ENCODE data around the gene RALGAPA2.

- TF ChIP-seq, protein P1, sequence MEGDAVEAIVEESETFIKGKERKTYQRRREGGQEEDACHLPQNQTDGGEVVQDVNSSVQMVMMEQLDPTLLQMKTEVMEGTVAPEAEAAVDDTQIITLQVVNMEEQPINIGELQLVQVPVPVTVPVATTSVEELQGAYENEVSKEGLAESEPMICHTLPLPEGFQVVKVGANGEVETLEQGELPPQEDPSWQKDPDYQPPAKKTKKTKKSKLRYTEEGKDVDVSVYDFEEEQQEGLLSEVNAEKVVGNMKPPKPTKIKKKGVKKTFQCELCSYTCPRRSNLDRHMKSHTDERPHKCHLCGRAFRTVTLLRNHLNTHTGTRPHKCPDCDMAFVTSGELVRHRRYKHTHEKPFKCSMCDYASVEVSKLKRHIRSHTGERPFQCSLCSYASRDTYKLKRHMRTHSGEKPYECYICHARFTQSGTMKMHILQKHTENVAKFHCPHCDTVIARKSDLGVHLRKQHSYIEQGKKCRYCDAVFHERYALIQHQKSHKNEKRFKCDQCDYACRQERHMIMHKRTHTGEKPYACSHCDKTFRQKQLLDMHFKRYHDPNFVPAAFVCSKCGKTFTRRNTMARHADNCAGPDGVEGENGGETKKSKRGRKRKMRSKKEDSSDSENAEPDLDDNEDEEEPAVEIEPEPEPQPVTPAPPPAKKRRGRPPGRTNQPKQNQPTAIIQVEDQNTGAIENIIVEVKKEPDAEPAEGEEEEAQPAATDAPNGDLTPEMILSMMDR (IDR thresholded peaks at IDR 0.05 in 2 of 3, conservative IDR thresholded peaks at IDR 0.05 in 1 of 3; ENCODE audit: borderline replicate concordance in 1 of 3, insufficient read depth in 1 of 3, low read depth in 2 of 3, low read length in 2 of 3), result no peak
- TF ChIP-seq, protein P2, sequence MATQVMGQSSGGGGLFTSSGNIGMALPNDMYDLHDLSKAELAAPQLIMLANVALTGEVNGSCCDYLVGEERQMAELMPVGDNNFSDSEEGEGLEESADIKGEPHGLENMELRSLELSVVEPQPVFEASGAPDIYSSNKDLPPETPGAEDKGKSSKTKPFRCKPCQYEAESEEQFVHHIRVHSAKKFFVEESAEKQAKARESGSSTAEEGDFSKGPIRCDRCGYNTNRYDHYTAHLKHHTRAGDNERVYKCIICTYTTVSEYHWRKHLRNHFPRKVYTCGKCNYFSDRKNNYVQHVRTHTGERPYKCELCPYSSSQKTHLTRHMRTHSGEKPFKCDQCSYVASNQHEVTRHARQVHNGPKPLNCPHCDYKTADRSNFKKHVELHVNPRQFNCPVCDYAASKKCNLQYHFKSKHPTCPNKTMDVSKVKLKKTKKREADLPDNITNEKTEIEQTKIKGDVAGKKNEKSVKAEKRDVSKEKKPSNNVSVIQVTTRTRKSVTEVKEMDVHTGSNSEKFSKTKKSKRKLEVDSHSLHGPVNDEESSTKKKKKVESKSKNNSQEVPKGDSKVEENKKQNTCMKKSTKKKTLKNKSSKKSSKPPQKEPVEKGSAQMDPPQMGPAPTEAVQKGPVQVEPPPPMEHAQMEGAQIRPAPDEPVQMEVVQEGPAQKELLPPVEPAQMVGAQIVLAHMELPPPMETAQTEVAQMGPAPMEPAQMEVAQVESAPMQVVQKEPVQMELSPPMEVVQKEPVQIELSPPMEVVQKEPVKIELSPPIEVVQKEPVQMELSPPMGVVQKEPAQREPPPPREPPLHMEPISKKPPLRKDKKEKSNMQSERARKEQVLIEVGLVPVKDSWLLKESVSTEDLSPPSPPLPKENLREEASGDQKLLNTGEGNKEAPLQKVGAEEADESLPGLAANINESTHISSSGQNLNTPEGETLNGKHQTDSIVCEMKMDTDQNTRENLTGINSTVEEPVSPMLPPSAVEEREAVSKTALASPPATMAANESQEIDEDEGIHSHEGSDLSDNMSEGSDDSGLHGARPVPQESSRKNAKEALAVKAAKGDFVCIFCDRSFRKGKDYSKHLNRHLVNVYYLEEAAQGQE (IDR thresholded peaks at IDR 0.05; ENCODE audit: low read depth), result no peak
- TF ChIP-seq POLR2A (IDR thresholded peaks at IDR 0.05; ENCODE audit: borderline replicate concordance, extremely low read depth, insufficient read depth, insufficient read length) (no peak), POLR2AphosphoS5 (IDR thresholded peaks at IDR 0.05; ENCODE audit: low read depth, low read length) (no peak), EZH2phosphoT487 (IDR thresholded peaks at IDR 0.05; ENCODE audit: borderline replicate concordance) (no peak), CEBPB (IDR thresholded peaks at IDR 0.05; ENCODE audit: low read depth) (no peak), ZNF274 (IDR thresholded peaks at IDR 0.05; ENCODE audit: low read depth, low read length) (no peak)
- TF ChIP-seq, protein P3, sequence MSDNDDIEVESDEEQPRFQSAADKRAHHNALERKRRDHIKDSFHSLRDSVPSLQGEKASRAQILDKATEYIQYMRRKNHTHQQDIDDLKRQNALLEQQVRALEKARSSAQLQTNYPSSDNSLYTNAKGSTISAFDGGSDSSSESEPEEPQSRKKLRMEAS (IDR thresholded peaks at IDR 0.05), result no peak
Observed at GRCh38 chr20:20621195-20621594, 91.2 kb downstream of the RALGAPA2 start.

All from HCT116 (cell line).